IMR-90 (cell line): ENCODE measurements around the gene GPT2. TPM values are rescaled to one million over a fixed set of nuclear protein-coding genes. Genes with fewer than 3 reads are reported as not detected.

Experiments
- ATAC-seq: fragments of 200-7000 bp; cut with Tn5 transposase; 2 replicates; pipeline ENCODE4 v1.9.1; 2020; ENCODE audit warnings: low read depth, mild to moderate bottlenecking, moderate library complexity
- BruUV-seq: library from RNA; stranded (reverse); fragments of 400-500 nt; replicated peaks from 2 replicates; lab custom pipeline; 2021; lab: Mats Ljungman, UMichigan
- CTCF ChIA-PET: fragments of 300-600 bp; formaldehyde crosslinking; extraction: SDS; loops from one replicate; lab custom pipeline; 2021; ENCODE audit warnings: antibody characterized with exemption; lab: Yijun Ruan, JAX
- POLR2A ChIA-PET: fragments of 300-600 bp; sonication (Branson Sonifier 250); formaldehyde crosslinking; loops from one replicate; lab custom pipeline; 2022; ENCODE audit warnings: antibody characterized with exemption; ENCODE audit not compliant: unreplicated experiment; lab: Charles Lee
- DNase-seq: peaks from one replicate; pipeline ENCODE4 v3.0.0; 2013
- H2AFZ ChIP-seq: replicated peaks from 2 replicates; pipeline ENCODE3; 2013; ENCODE audit warnings: low read length, mild to moderate bottlenecking; ENCODE audit not compliant: poor library complexity
- H2AK5ac ChIP-seq: 2 replicates; pipeline ENCODE4 v1.6.1; 2013; ENCODE audit warnings: low read depth, low read length, inconsistent platforms
- H2AK9ac ChIP-seq: replicated peaks from 2 replicates; pipeline ENCODE3; 2013; ENCODE audit warnings: mild to moderate bottlenecking, low read depth, low read length, moderate library complexity; ENCODE audit not compliant: poor library complexity
- H2BK120ac ChIP-seq: 2 replicates; pipeline ENCODE4 v1.6.1; 2013; ENCODE audit warnings: low read depth, low read length, inconsistent platforms
- H2BK15ac ChIP-seq: 3 replicates; pipeline ENCODE4 v1.6.1; 2013; ENCODE audit warnings: low read depth, low read length, inconsistent platforms
- H2BK20ac ChIP-seq: 2 replicates; pipeline ENCODE4 v1.6.1; 2013; ENCODE audit warnings: low read depth, mild to moderate bottlenecking, inconsistent platforms, low read length, moderate library complexity
- H2BK5ac ChIP-seq: 2 replicates; pipeline ENCODE4 v1.6.1; 2013; ENCODE audit warnings: mild to moderate bottlenecking, low read depth, low read length, inconsistent platforms; ENCODE audit not compliant: poor library complexity, severe bottlenecking
- H3K14ac ChIP-seq: replicated peaks from 2 replicates; pipeline ENCODE4 v1.6.1; 2013; ENCODE audit warnings: low read depth, low read length, inconsistent platforms
- H3K18ac ChIP-seq: 2 replicates; pipeline ENCODE4 v1.6.1; 2013; ENCODE audit warnings: low read depth, low read length, control low read depth
- H3K23ac ChIP-seq: 2 replicates; pipeline ENCODE4 v1.6.1; 2013; ENCODE audit warnings: low read depth, low read length, inconsistent platforms
- H3K27ac ChIP-seq: 2 replicates; pipeline ENCODE4 v1.5.1; 2013; ENCODE audit warnings: mild to moderate bottlenecking, control low read depth, low read length; ENCODE audit not compliant: insufficient read depth
- H3K27me3 ChIP-seq: 2 replicates; pipeline ENCODE4 v1.6.1; 2013; ENCODE audit warnings: low read length; ENCODE audit not compliant: control insufficient read depth, insufficient read depth
- H3K36me3 ChIP-seq: 2 replicates; pipeline ENCODE4 v1.6.1; 2013; ENCODE audit warnings: low read length, mixed read lengths; ENCODE audit not compliant: control insufficient read depth, insufficient read depth
- H3K4ac ChIP-seq: 2 replicates; pipeline ENCODE4 v1.6.1; 2013; ENCODE audit warnings: low read depth, low read length, inconsistent platforms
- H3K4me1 ChIP-seq: 2 replicates; pipeline ENCODE4 v1.6.1; 2013; ENCODE audit warnings: low read length, mixed read lengths; ENCODE audit not compliant: control insufficient read depth, insufficient read depth
- H3K4me2 ChIP-seq: 2 replicates; pipeline ENCODE4 v1.6.1; 2013; ENCODE audit warnings: low read depth, mild to moderate bottlenecking, control low read depth, low read length, moderate library complexity
- H3K4me3 ChIP-seq: 2 replicates; pipeline ENCODE4 v1.5.1; 2013; ENCODE audit warnings: low read depth, mild to moderate bottlenecking, control low read depth, low read length, moderate library complexity; ENCODE audit not compliant: insufficient read depth
- H3K56ac ChIP-seq: 2 replicates; pipeline ENCODE4 v1.6.1; 2013; ENCODE audit warnings: low read length, inconsistent platforms; ENCODE audit not compliant: insufficient read depth; ENCODE audit errors: extremely low read depth
- H3K79me1 ChIP-seq, 2 experiments: 2 replicates each; pipeline ENCODE4 v1.6.1; 2013; ENCODE audit warnings: low read length in 2 of 2, inconsistent platforms in 1 of 2, low read depth in 1 of 2
- H3K9ac ChIP-seq: 2 replicates; pipeline ENCODE4 v1.6.1; 2013; ENCODE audit warnings: low read depth, low read length, control low read depth
- H3K9me1 ChIP-seq: 2 replicates; pipeline ENCODE4 v1.6.1; 2013; ENCODE audit warnings: low read length, inconsistent platforms; ENCODE audit not compliant: insufficient read depth
- H3K9me3 ChIP-seq: 2 replicates; pipeline ENCODE4 v1.6.1; 2013; ENCODE audit warnings: low read length; ENCODE audit not compliant: control insufficient read depth, insufficient read depth
- H4K20me1 ChIP-seq: 2 replicates; pipeline ENCODE4 v1.6.1; 2013; ENCODE audit warnings: low read length, inconsistent platforms; ENCODE audit not compliant: insufficient read depth
- H4K5ac ChIP-seq: 2 replicates; pipeline ENCODE4 v1.6.1; 2013; ENCODE audit warnings: mild to moderate bottlenecking, low read depth, low read length, control low read depth
- H4K8ac ChIP-seq, 2 experiments: 2 replicates each; pipeline ENCODE4 v1.6.1; 2013; ENCODE audit warnings: low read depth in 2 of 2, low read length in 2 of 2, control low read depth in 1 of 2, inconsistent platforms in 1 of 2
- H4K91ac ChIP-seq: 2 replicates; pipeline ENCODE4 v1.6.1; 2013; ENCODE audit warnings: low read depth, low read length, inconsistent platforms; ENCODE audit not compliant: insufficient read depth
- BHLHE40 ChIP-seq: fragments of 150-350 bp; IDR thresholded peaks from 2 replicates; pipeline ENCODE4 v1.6.1; 2016; ENCODE audit warnings: mild to moderate bottlenecking, low read depth, low read length
- CEBPB ChIP-seq: IDR thresholded peaks from 2 replicates; pipeline ENCODE4 v1.6.1; 2012; ENCODE audit warnings: low read depth, low read length, improper control_type of control experiment
- CHD1 ChIP-seq: IDR thresholded peaks from 2 replicates; pipeline ENCODE4 v1.6.1; 2012; ENCODE audit warnings: low read depth, low read length, improper control_type of control experiment
- FOS ChIP-seq: fragments of 150-350 bp; IDR thresholded peaks from 2 replicates; pipeline ENCODE4 v1.6.1; 2016; ENCODE audit warnings: low read depth, low read length
- MAFK ChIP-seq: IDR thresholded peaks from 2 replicates; pipeline ENCODE4 v1.6.1; 2012; ENCODE audit warnings: low read depth, low read length, improper control_type of control experiment
- MAZ ChIP-seq: IDR thresholded peaks from 2 replicates; pipeline ENCODE4 v1.6.1; 2012; ENCODE audit warnings: low read depth, mild to moderate bottlenecking, low read length, improper control_type of control experiment, moderate library complexity, borderline replicate concordance
- NFE2L2 ChIP-seq: fragments of 150-350 bp; IDR thresholded peaks from 2 replicates; pipeline ENCODE4 v1.6.1; 2016; ENCODE audit warnings: low read depth, mild to moderate bottlenecking, low read length
- POLR2A ChIP-seq: IDR thresholded peaks from 2 replicates; pipeline ENCODE4 v1.6.1; 2012; ENCODE audit warnings: mild to moderate bottlenecking, low read depth, low read length
- RAD21 ChIP-seq: IDR thresholded peaks from 2 replicates; pipeline ENCODE4 v1.6.1; 2012; ENCODE audit warnings: low read length, improper control_type of control experiment
- RFX5 ChIP-seq: IDR thresholded peaks from 2 replicates; pipeline ENCODE4 v1.8.0; 2012; ENCODE audit warnings: low read depth, mild to moderate bottlenecking, low read length, moderate library complexity
- WGBS, 2 experiments: methylation state at CpG; one replicate each; pipeline versions ENCODE4 v1.1.5 to v1.1.7; 2013; ENCODE audit warnings: missing lambda C conversion rate in 2 of 2; ENCODE audit not compliant: insufficient read length in 1 of 2; ENCODE audit errors: extremely low coverage in 2 of 2; 5-methylcytosine and 5-hydroxymethylcytosine counted together
- dilution Hi-C: fragments of 300-500 bp; cut with HindIII; formaldehyde crosslinking; loops from one replicate; pipeline ENCODE4 v1.14.3; 2018; ENCODE audit warnings: low sequenced_read_pairs; ENCODE audit not compliant: unreplicated experiment
- in situ Hi-C: fragments of 300-500 bp; cut with MboI; formaldehyde crosslinking; loops from 3 replicates; pipeline ENCODE4 v1.14.3; 2019; ENCODE audit warnings: low sequenced_read_pairs, inconsistent platforms, mixed read lengths
- intact Hi-C: fragments of 100-400 bp; cut with micrococcal nuclease; formaldehyde crosslinking; loops from 2 replicates; pipeline ENCODE4 v1.10.0; 2022
- polyA plus RNA-seq, 3 experiments: library from polyadenylated mRNA; depleted of rRNA; stranded (reverse); fragments of >200 nt; gene quantifications; 2 replicates each; pipeline ENCODE4 v1.2.3, GENCODE V29; 2012; ENCODE audit warnings: low replicate concordance in 1 of 3
- total RNA-seq: library from RNA; depleted of rRNA; stranded (reverse); fragments of >200 nt; gene quantifications from 2 replicates; pipeline ENCODE4 v1.2.3, GENCODE V29; 2012
- TF ChIP-seq, protein P1 (sequence below): conservative IDR thresholded peaks from 2 replicates; pipeline ENCODE4 v1.5.1; 2012; ENCODE audit warnings: mild to moderate bottlenecking, low read depth, low read length, improper control_type of control experiment
- TF ChIP-seq, protein P2 (sequence below): fragments of 150-350 bp; IDR thresholded peaks from 2 replicates; pipeline ENCODE4 v1.6.1; 2016; ENCODE audit warnings: low read depth, mild to moderate bottlenecking, low read length, moderate library complexity, borderline replicate concordance

Gene GPT2
- total and polyA plus RNA-seq, 2 of the 4 experiments (the other 2 are of a cell fraction), result 26.4 to 31.5 TPM

DNA sequence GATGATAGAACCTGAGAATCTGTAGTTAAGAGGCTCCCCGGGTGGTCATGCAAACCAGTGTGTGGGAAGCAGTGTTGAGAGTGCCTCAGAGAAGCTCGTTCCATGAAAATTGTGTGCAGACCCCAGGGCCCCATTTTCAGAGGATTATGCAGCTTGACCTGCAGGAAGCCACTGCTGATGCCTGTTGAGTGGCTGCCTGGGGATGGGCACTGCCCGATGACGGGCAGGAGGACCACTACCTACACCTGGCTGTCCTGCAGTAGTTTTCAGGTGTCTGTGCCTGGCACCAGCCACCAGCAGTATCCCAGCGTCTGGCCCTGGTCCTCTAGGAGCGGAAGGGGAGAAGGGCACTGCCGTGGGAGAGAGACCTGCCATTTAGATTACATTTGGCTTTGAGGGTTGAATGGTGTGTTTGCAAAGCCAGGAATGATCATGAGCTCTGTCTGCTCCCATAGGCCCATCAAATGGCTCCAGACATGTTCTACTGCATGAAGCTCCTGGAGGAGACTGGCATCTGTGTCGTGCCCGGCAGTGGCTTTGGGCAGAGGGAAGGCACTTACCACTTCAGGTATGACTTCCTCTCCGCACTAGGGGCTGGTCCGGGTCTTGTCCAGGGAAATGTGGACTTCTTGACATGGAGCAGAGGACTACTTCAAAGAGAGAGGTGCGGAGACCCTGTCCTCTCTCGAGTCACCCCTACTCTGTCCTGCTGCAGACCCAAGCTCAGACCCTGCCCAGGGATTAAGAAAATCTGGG is 42.5 kb downstream of the GPT2 start:
- BruUV-seq, result no TSS peak
- no peak for ATAC-seq
- Histone ChIP-seq H2AFZ (no peak overlapping the region), H2BK5ac (no peak overlapping the region), H4K5ac (no peak overlapping the region), H3K14ac (no peak overlapping the region), H3K9me1 (peaks cover 5% of the 10 kb centered on the region; the same call in 1 of the 2 replicates), H3K36me3 (peaks cover 72% of the 10 kb centered on the region), H3K18ac (no peak overlapping the region), H2AK9ac (no peak overlapping the region), H4K20me1 (no peaks in the 10 kb centered on the region; the same call in 1 of the 2 replicates), H3K4ac (no peak overlapping the region), H3K23ac (no peak overlapping the region), H3K9ac (no peak overlapping the region), H4K91ac (no peak overlapping the region), H4K8ac (no peak overlapping the region), H2AK5ac (no peak overlapping the region), H3K56ac (no peak overlapping the region), H3K9me3 (no peaks in the 10 kb centered on the region), H3K27ac (no peak overlapping the region), H3K4me3 (no peak overlapping the region), H2BK15ac (no peak overlapping the region), H2BK20ac (no peak overlapping the region), H3K79me1 (no peaks in the 10 kb centered on the region), H3K4me1 (no peaks in the 10 kb centered on the region), H2BK120ac (no peak overlapping the region), H3K27me3 (no peaks in the 10 kb centered on the region), H3K4me2 (no peak overlapping the region)
- 100% methylated on average over 2 of the region's 13 CpGs; no CpG with 5 or more reads in 1 of the 2 experiments for WGBS, 2 experiments
- POLR2A ChIA-PET, result no interaction called here
- in situ Hi-C loops (loop anchor here (10.0 kb wide), 1 partner anchor 252 kb away; no protein-coding TSS in a partner anchor), intact Hi-C loops (no loop called here), dilution Hi-C loops (no loop called here)
- no peak for DNase-seq
- TF ChIP-seq CEBPB (no peak), FOS (no peak), NFE2L2 (no peak), POLR2A (no peak), CHD1 (no peak), RFX5 (no peak), MAFK (no peak), MAZ (no peak), RAD21 (no peak), BHLHE40 (no peak)
- TF ChIP-seq, protein P1, sequence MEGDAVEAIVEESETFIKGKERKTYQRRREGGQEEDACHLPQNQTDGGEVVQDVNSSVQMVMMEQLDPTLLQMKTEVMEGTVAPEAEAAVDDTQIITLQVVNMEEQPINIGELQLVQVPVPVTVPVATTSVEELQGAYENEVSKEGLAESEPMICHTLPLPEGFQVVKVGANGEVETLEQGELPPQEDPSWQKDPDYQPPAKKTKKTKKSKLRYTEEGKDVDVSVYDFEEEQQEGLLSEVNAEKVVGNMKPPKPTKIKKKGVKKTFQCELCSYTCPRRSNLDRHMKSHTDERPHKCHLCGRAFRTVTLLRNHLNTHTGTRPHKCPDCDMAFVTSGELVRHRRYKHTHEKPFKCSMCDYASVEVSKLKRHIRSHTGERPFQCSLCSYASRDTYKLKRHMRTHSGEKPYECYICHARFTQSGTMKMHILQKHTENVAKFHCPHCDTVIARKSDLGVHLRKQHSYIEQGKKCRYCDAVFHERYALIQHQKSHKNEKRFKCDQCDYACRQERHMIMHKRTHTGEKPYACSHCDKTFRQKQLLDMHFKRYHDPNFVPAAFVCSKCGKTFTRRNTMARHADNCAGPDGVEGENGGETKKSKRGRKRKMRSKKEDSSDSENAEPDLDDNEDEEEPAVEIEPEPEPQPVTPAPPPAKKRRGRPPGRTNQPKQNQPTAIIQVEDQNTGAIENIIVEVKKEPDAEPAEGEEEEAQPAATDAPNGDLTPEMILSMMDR, result no peak
- TF ChIP-seq, protein P2, sequence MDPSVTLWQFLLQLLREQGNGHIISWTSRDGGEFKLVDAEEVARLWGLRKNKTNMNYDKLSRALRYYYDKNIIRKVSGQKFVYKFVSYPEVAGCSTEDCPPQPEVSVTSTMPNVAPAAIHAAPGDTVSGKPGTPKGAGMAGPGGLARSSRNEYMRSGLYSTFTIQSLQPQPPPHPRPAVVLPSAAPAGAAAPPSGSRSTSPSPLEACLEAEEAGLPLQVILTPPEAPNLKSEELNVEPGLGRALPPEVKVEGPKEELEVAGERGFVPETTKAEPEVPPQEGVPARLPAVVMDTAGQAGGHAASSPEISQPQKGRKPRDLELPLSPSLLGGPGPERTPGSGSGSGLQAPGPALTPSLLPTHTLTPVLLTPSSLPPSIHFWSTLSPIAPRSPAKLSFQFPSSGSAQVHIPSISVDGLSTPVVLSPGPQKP, result no peak
- CTCF ChIA-PET, result interaction anchor here (0.6 to 0.8 kb wide), 2 partner anchors 73 to 281 kb away, joined by 3 to 4 read pairs; no protein-coding TSS in a partner anchor
